K562 (cell line): ENCODE measurements around the gene GLIPR2. TPM values are rescaled to one million over a fixed set of nuclear protein-coding genes. Genes with fewer than 3 reads are reported as not detected.

ENCODE experiments used
- ASH1L ChIP-seq: fragments of 450-650 bp; IDR thresholded peaks from 2 replicates; pipeline ENCODE4 v1.6.1; 2018; ENCODE audit warnings: borderline replicate concordance, mild to moderate bottlenecking, low read depth; ENCODE audit not compliant: partially characterized antibody
- CREB1 ChIP-seq, 2 experiments: sonication (generic) in 1 of 2; formaldehyde crosslinking in 1 of 2; IDR thresholded peaks; 2 replicates each; pipeline versions ENCODE4 v1.6.1 to v1.8.0; 2012 to 2022; ENCODE audit warnings: inconsistent platforms in 1 of 2, mild to moderate bottlenecking in 1 of 2, missing genetic modification reagents in 1 of 2, moderate library complexity in 1 of 2
- DPF2 ChIP-seq: fragments of 450-650 bp; IDR thresholded peaks from 2 replicates; pipeline ENCODE4 v1.6.1; 2016
- EGR1 ChIP-seq: fragments of 450-650 bp; conservative IDR thresholded peaks from 2 replicates; pipeline ENCODE4 v1.6.1; 2017; ENCODE audit warnings: mild to moderate bottlenecking
- ELF1 ChIP-seq: fragments of 200-800 bp; sonication (Bioruptor generic); IDR thresholded peaks from 2 replicates; pipeline ENCODE4 v1.6.1; 2016; ENCODE audit warnings: missing genetic modification characterization, missing compliant biosample characterization
- HCFC1 ChIP-seq: IDR thresholded peaks from 2 replicates; pipeline ENCODE4 v1.6.1; 2012; ENCODE audit warnings: low read depth, low read length, improper control_type of control experiment
- HDGF ChIP-seq: fragments of 450-650 bp; IDR thresholded peaks from 2 replicates; pipeline ENCODE4 v1.6.1; 2016
- KLF13 ChIP-seq: fragments of 450-650 bp; IDR thresholded peaks from 2 replicates; pipeline ENCODE4 v1.6.1; 2016; ENCODE audit warnings: missing genetic modification characterization, low read depth, mild to moderate bottlenecking, missing compliant biosample characterization, moderate library complexity, borderline replicate concordance
- KLF6 ChIP-seq: fragments of 250-450 bp; sonication (Bioruptor Pico); IDR thresholded peaks from 2 replicates; pipeline ENCODE4 v1.4.0; 2020; ENCODE audit warnings: mild to moderate bottlenecking, moderate library complexity, borderline replicate concordance
- MTA2 ChIP-seq: fragments of 450-650 bp; IDR thresholded peaks from 2 replicates; pipeline ENCODE4 v1.6.1; 2016; ENCODE audit warnings: low read depth
- NFRKB ChIP-seq: fragments of 450-650 bp; IDR thresholded peaks from 2 replicates; pipeline ENCODE4 v1.6.1; 2016; ENCODE audit warnings: low read depth
- NFYB ChIP-seq: IDR thresholded peaks from 2 replicates; pipeline ENCODE4 v1.6.1; 2011; ENCODE audit warnings: mild to moderate bottlenecking, moderate library complexity; ENCODE audit not compliant: insufficient read length; ENCODE audit errors: extremely low read depth
- NR3C1 ChIP-seq: sonication (generic); formaldehyde crosslinking; IDR thresholded peaks from 2 replicates; pipeline ENCODE4 v1.8.1; 2022; ENCODE audit warnings: missing genetic modification reagents
- PHTF2 ChIP-seq: fragments of 250-450 bp; sonication (Bioruptor Pico); IDR thresholded peaks from 2 replicates; pipeline ENCODE4 v1.5.0; 2021; ENCODE audit warnings: mild to moderate bottlenecking
- PRMT5 ChIP-seq: sonication (generic); formaldehyde crosslinking; IDR thresholded peaks from 2 replicates; pipeline ENCODE4 v1.5.0; 2020; ENCODE audit warnings: missing genetic modification reagents
- SUPT5H ChIP-seq: fragments of 450-650 bp; IDR thresholded peaks from 2 replicates; pipeline ENCODE4 v1.6.1; 2016
- UBTF ChIP-seq, 2 experiments: IDR thresholded peaks; 2 replicates each; pipeline ENCODE4 v1.6.1; 2012; ENCODE audit warnings: improper control_type of control experiment in 2 of 2, low read depth in 2 of 2, low read length in 2 of 2, borderline replicate concordance in 1 of 2
- ZFP1 ChIP-seq: fragments of 450-650 bp; formaldehyde crosslinking; IDR thresholded peaks from 2 replicates; pipeline ENCODE4 v1.4.0; 2020; ENCODE audit warnings: mild to moderate bottlenecking, mixed read lengths
- ZNF134 ChIP-seq: fragments of 250-450 bp; sonication (Bioruptor Pico); conservative IDR thresholded peaks from 2 replicates; pipeline ENCODE4 v1.4.0; 2020
- ZNF217 ChIP-seq: sonication (generic); formaldehyde crosslinking; IDR thresholded peaks from 2 replicates; pipeline ENCODE4 v1.8.0; 2022; ENCODE audit warnings: mild to moderate bottlenecking, missing genetic modification reagents
- ZNF696 ChIP-seq: fragments of 250-450 bp; sonication (Bioruptor Pico); conservative IDR thresholded peaks from 2 replicates; pipeline ENCODE4 v1.4.0; 2020; ENCODE audit warnings: mild to moderate bottlenecking, moderate library complexity
- ZNF707 ChIP-seq: fragments of 250-450 bp; sonication (Bioruptor Pico); conservative IDR thresholded peaks from 2 replicates; pipeline ENCODE4 v1.8.0; 2022; ENCODE audit warnings: inconsistent platforms, mild to moderate bottlenecking, moderate library complexity
- ZSCAN32 ChIP-seq: fragments of 450-650 bp; formaldehyde crosslinking; IDR thresholded peaks from 2 replicates; pipeline ENCODE4 v1.4.0; 2020; ENCODE audit warnings: mild to moderate bottlenecking, moderate library complexity
- ZZZ3 ChIP-seq: fragments of 450-650 bp; IDR thresholded peaks from 2 replicates; pipeline ENCODE4 v1.6.1; 2016; ENCODE audit warnings: antibody characterized with exemption, mild to moderate bottlenecking, moderate library complexity
- polyA plus RNA-seq, 8 experiments: library from polyadenylated mRNA; depleted of rRNA in 4 of 8; stranded (reverse) in 5 of 8; unstranded in 3 of 8; fragments of >200 nt; fragmentation: Nextera tagmentation in 2 of 8; fragmentation: Illumina TruSeq in 1 of 8; extraction: Ambion mirVana in 2 of 8; extraction: Trizol in 1 of 8; gene quantifications; 2 replicates each; pipeline versions ENCODE4 v1.2.1 to v1.2.3, GENCODE V29; 2011 to 2014; ENCODE audit warnings: inconsistent platforms in 1 of 8, missing spikeins in 1 of 8
- total RNA-seq, 7 experiments: library from RNA; depleted of rRNA in 6 of 7; stranded (reverse); fragments of >200 nt in 6 of 7; fragmentation: Illumina TruSeq in 2 of 7; extraction: Trizol in 2 of 7; gene quantifications; 2 replicates each; pipeline versions ENCODE4 v1.2.1 to v1.2.3, GENCODE V29; 2011 to 2021; ENCODE audit warnings: low replicate concordance in 1 of 7
- TF ChIP-seq, protein P1 (sequence below): fragments of 250-450 bp; sonication (Bioruptor Pico); IDR thresholded peaks from 2 replicates; pipeline ENCODE4 v1.5.0; 2021; ENCODE audit warnings: mild to moderate bottlenecking, moderate library complexity

GLIPR2 gene
- total and polyA plus RNA-seq, 9 of the 15 experiments (the other 6 are each of a cell fraction or from before 2014, with no cell fraction given): 1.4 to 8.8 (median 2.9) TPM

GRCh38 chr9:36190388-36191289 lies 54.1 kb downstream of the GLIPR2 start, which contains the start of gene CLTA (continued):
- TF ChIP-seq, protein P1, sequence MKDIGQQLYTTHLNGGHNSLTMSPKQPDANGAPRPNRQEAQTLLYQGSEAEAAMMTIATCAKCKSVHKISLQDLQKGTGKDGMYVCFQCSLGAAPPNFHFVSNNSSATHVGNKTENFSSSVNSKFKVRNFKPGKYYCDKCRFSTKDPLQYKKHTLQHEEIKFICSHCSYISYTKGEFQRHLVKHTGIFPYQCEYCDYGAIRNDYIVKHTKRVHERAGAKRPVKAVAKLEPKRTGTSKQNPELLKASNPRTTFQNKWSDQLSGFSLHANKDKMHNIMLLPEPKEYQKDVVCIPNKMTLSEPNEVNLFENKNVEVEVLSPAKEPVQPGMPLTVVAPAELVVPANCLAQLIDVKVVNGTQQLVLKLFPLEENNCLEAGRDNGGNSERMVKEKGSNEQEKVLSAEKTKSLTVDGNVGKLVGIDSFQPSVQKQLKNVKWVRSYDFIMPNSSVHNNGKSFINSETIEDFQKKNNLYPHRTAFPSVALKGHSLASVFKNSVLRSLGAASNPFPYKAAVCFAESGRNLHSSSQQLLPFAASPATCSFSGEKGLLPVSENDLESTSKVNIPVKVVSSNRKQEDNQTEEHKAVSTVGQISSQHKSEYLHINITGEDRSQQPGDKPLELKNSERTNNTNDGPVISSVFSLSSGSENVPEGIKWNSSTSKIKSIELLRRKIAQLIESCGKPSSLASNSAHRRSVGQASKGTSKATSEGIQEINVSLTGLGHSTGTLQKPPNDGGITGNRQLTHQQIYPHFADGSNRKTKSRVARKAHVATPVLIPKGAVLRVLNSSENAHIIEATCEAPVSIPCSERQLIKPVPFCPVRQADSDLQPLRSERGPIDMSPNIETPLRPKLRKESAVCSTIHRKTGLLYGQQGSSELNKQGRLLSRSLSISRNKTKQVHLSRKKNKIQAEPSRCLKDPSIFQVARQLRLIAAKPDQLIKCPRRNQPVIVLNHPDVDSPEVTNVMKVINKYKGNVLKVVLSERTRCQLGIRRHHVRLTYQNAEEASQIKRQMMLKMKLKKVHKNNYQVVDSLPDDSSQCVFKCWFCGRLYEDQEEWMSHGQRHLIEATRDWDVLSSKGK (CRISPR knock-in tag): no peak
- TF ChIP-seq ZSCAN32 (CRISPR knock-in tag) (no peak), ZNF696 (no peak), KLF6 (CRISPR knock-in tag) (no peak), SUPT5H (peak; percentile 95), ZNF707 (no peak), ZFP1 (CRISPR knock-in tag) (no peak), DPF2 (peak; percentile 44; the same call in 1 of the 2 replicates), ZNF217 (CRISPR knock-in tag) (no peak), ELF1 (tag) (peak; percentile 93), NFRKB (peak; percentile 52; the same call in 1 of the 2 replicates), KLF13 (no peak), PRMT5 (CRISPR knock-in tag) (no peak), ASH1L (peak; percentile 75), EGR1 (no peak), ZNF134 (CRISPR knock-in tag) (no peak), PHTF2 (no peak), ZZZ3 (no peak), HCFC1 (peak; percentile 48), NFYB (peak; percentile 78), UBTF (IDR thresholded peaks at IDR 0.05; ENCODE audit: borderline replicate concordance in 1 of 2, low read depth in 2 of 2, low read length in 2 of 2) (peak in 1 of 2 experiments; percentile 61; a peak in 1 of 4 replicates), NR3C1 (CRISPR knock-in tag) (no peak), CREB1 (IDR thresholded peaks at IDR 0.05) (no peak), CREB1 (CRISPR knock-in tag; IDR thresholded peaks at IDR 0.05) (no peak), HDGF (no peak), MTA2 (no peak)
